AG09319 (cell line): ENCODE results near the gene KAT8.
"Not testable (repeated sequence)": the region's sequence is repeated elsewhere in the genome, so short reads cannot be mapped to it uniquely, and the experiment has no call there.

Experiments used
- DNase-seq: peaks from one replicate; pipeline ENCODE4 v3.0.0-alpha.2; 2010; ENCODE audit warnings: low read depth; ENCODE audit errors: extremely low read depth
- CTCF ChIP-seq: IDR thresholded peaks from 2 replicates; pipeline ENCODE4 v1.5.1; 2011; ENCODE audit warnings: low read depth, mild to moderate bottlenecking, inconsistent platforms, low read length, moderate library complexity

The KAT8 gene

GRCh38 chr16:31089199-31089598, 28.3 kb upstream of the KAT8 start:
- no peak for DNase-seq
- no peak for TF ChIP-seq CTCF

- no peak for TF ChIP-seq CTCF
- DNase-seq, result no peak
Observed at GRCh38 chr16:31090540-31090939, 26.9 kb upstream of the KAT8 start.

- TF ChIP-seq CTCF, result no peak
- DNase-seq, result no peak
Observed at GRCh38 chr16:31092330-31092729, 25.1 kb upstream of the KAT8 start.

- TF ChIP-seq CTCF, result no peak
- no peak for DNase-seq
Observed at GRCh38 chr16:31093132-31093703, 24.2 kb upstream of the KAT8 start.

- no peak for DNase-seq
- TF ChIP-seq CTCF, result no peak
Observed at GRCh38 chr16:31094088-31094423, 23.4 kb upstream of the KAT8 start.

GRCh38 chr16:31094424-31095120, 22.9 kb upstream of the KAT8 start, which contains the start of gene VKORC1:
Gene VKORC1, minus strand, starts transcription at chr16:31094797. Its CDS starts 68 bp downstream, at chr16:31094729.
- no peak for TF ChIP-seq CTCF
- DNase-seq, result peak; percentile 92

GRCh38 chr16:31099860-31100638, 17.4 kb upstream of the KAT8 start:
- no peak for DNase-seq
- no peak for TF ChIP-seq CTCF

- not testable (repeated sequence) for DNase-seq
Observed at GRCh38 chr16:31100876-31101641, 16.4 kb upstream of the KAT8 start.
